KMS-11 (cell line): ENCODE measurements around the gene ABLIM1.
A peak's percentile ranks its signal among the peaks of the same experiment; 100 is the strongest.

Source experiments
- H2AFZ ChIP-seq: fragments of 200-600 bp; sonication (generic); 2 replicates; pipeline ENCODE4 v1.6.1; 2016; ENCODE audit warnings: antibody characterized with exemption, mixed run types, low read depth
- H3K27ac ChIP-seq: fragments of 200-600 bp; sonication (generic); 2 replicates; pipeline ENCODE4 v1.6.1; 2016; ENCODE audit warnings: mild to moderate bottlenecking, mixed run types
- H3K27me3 ChIP-seq: fragments of 200-600 bp; sonication (generic); 2 replicates; pipeline ENCODE4 v1.6.1; 2017; ENCODE audit warnings: mild to moderate bottlenecking, low read depth, mixed run types, moderate library complexity; ENCODE audit not compliant: insufficient read depth
- H3K36me3 ChIP-seq: fragments of 200-600 bp; sonication (generic); 2 replicates; pipeline ENCODE4 v1.6.1; 2017; ENCODE audit warnings: mild to moderate bottlenecking, mixed run types; ENCODE audit not compliant: insufficient read depth
- H3K4me1 ChIP-seq: fragments of 200-600 bp; sonication (generic); 2 replicates; pipeline ENCODE4 v1.6.1; 2016; ENCODE audit warnings: mild to moderate bottlenecking, low read depth, mixed run types; ENCODE audit not compliant: poor library complexity, severe bottlenecking
- H3K4me2 ChIP-seq: fragments of 200-600 bp; sonication (generic); 2 replicates; pipeline ENCODE4 v1.7.0; 2016; ENCODE audit warnings: mild to moderate bottlenecking, mixed run types
- H3K4me3 ChIP-seq: fragments of 200-600 bp; sonication (generic); IDR thresholded peaks from 2 replicates; pipeline ENCODE4 v1.6.1; 2017; ENCODE audit warnings: low read depth, low read length, mixed read lengths; ENCODE audit not compliant: insufficient read depth
- H3K79me2 ChIP-seq: fragments of 200-600 bp; sonication (generic); 2 replicates; pipeline ENCODE4 v1.6.1; 2016; ENCODE audit warnings: low read depth, mixed run types; ENCODE audit not compliant: insufficient read depth
- H3K9ac ChIP-seq: fragments of 200-600 bp; sonication (generic); 2 replicates; pipeline ENCODE4 v1.6.1; 2016; ENCODE audit warnings: mild to moderate bottlenecking, mixed run types
- H4K20me1 ChIP-seq: fragments of 200-600 bp; sonication (generic); 2 replicates; pipeline ENCODE4 v1.6.1; 2016; ENCODE audit warnings: mild to moderate bottlenecking, mixed run types; ENCODE audit not compliant: insufficient read depth
- TF ChIP-seq, protein P1 (sequence below): fragments of 200-600 bp; sonication (generic); conservative IDR thresholded peaks from 2 replicates; pipeline ENCODE4 v1.6.1; 2017; ENCODE audit warnings: low read depth, mild to moderate bottlenecking, antibody characterized with exemption, low read length, moderate library complexity, mixed read lengths

ABLIM1 gene

GRCh38 chr10:114538181-114538906 is 119.7 kb downstream of the ABLIM1 start:
- Histone ChIP-seq H3K36me3 (no peaks in the 10 kb centered on the region), H3K9ac (no peak overlapping the region), H4K20me1 (no peaks in the 10 kb centered on the region), H3K4me1 (peaks cover 22% of the 10 kb centered on the region), H3K27me3 (no peaks in the 10 kb centered on the region; the same call in 1 of the 2 replicates), H3K79me2 (no peaks in the 10 kb centered on the region), H2AFZ (no peak overlapping the region), H3K27ac (no peak overlapping the region), H3K4me3 (no peak overlapping the region), H3K4me2 (peak overlapping the region; percentile 45; the same call in 1 of the 2 replicates)
- TF ChIP-seq, protein P1, sequence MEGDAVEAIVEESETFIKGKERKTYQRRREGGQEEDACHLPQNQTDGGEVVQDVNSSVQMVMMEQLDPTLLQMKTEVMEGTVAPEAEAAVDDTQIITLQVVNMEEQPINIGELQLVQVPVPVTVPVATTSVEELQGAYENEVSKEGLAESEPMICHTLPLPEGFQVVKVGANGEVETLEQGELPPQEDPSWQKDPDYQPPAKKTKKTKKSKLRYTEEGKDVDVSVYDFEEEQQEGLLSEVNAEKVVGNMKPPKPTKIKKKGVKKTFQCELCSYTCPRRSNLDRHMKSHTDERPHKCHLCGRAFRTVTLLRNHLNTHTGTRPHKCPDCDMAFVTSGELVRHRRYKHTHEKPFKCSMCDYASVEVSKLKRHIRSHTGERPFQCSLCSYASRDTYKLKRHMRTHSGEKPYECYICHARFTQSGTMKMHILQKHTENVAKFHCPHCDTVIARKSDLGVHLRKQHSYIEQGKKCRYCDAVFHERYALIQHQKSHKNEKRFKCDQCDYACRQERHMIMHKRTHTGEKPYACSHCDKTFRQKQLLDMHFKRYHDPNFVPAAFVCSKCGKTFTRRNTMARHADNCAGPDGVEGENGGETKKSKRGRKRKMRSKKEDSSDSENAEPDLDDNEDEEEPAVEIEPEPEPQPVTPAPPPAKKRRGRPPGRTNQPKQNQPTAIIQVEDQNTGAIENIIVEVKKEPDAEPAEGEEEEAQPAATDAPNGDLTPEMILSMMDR: no peak

GRCh38 chr10:114537736-114538135 is 120.3 kb downstream of the ABLIM1 start:
- Histone ChIP-seq H3K4me3 (no peak overlapping the region), H3K79me2 (no peaks in the 10 kb centered on the region), H4K20me1 (no peaks in the 10 kb centered on the region), H3K4me2 (no peak overlapping the region), H3K27me3 (no peaks in the 10 kb centered on the region; the same call in 1 of the 2 replicates), H3K4me1 (peaks cover 22% of the 10 kb centered on the region), H3K36me3 (no peaks in the 10 kb centered on the region), H2AFZ (no peak overlapping the region), H3K27ac (no peak overlapping the region), H3K9ac (no peak overlapping the region)
- TF ChIP-seq, protein P1: no peak

DNA sequence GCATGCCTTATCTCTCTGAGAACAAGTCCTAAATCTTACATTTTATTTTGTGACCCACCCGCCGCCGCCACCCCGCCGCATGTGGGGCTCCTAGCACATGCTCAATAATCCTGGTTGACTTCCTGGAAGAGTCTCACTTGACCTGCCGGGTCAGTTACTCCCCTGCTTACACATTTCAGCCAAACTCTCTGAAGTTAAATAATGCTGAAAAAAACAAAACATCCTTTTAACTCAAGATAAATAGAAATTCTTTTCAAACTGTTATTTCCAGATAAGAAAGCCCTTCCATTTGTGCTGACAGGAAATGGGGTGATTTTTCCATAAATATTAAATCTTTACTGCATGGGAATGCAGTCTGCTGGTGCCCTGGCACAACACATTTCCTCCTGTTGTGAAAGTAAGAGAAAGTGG is 123.5 kb downstream of the ABLIM1 start:
- H3K4me3 ChIP-seq: no peak overlapping the region
- no peak overlapping the region for H3K4me2 ChIP-seq
- H3K79me2 ChIP-seq: no peaks in the 10 kb centered on the region
- TF ChIP-seq, protein P1: no peak
- H3K36me3 ChIP-seq: no peaks in the 10 kb centered on the region
- H3K27me3 ChIP-seq: no peaks in the 10 kb centered on the region; the same call in 1 of the 2 replicates
- H4K20me1 ChIP-seq: no peaks in the 10 kb centered on the region
- H2AFZ ChIP-seq: no peak overlapping the region
- H3K9ac ChIP-seq: no peak overlapping the region
- H3K27ac ChIP-seq: no peak overlapping the region
- H3K4me1 ChIP-seq: peaks cover 10% of the 10 kb centered on the region

DNA sequence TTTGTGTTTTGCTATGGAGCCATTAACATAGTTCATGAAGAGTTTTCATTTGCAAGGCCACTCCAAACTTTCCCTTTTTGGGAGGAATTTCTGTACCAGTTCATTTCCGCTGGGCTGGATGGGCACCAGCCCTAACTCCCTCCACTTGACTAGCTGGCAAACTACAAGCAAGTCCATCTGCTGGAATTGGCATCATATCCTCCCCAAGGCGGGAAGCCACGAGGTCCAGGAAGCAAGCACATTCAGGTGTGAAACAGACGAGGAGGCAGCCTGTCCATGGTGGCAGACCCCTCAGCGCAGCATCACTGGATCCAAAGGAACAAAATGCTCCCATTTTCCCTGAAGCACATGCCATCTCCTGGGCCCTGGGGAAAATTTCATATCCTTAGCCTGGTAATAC is 125.8 kb downstream of the ABLIM1 start:
- peaks cover 9% of the 10 kb centered on the region for H3K4me1 ChIP-seq
- no peak overlapping the region for H3K27ac ChIP-seq
- no peak overlapping the region for H3K4me3 ChIP-seq
- H3K79me2 ChIP-seq: no peaks in the 10 kb centered on the region
- no peaks in the 10 kb centered on the region for H4K20me1 ChIP-seq
- H3K36me3 ChIP-seq: no peaks in the 10 kb centered on the region
- no peak overlapping the region for H3K9ac ChIP-seq
- TF ChIP-seq, protein P1: no peak
- no peak overlapping the region for H2AFZ ChIP-seq
- no peak overlapping the region for H3K4me2 ChIP-seq
- H3K27me3 ChIP-seq: no peaks in the 10 kb centered on the region
